Mesenchymal stem cell (in vitro differentiated cells and primary cell): ENCODE results near the gene LAMC2.

Source experiments
- DNase-seq: peaks from one replicate; pipeline ENCODE4 v3.0.0-alpha.2; 2013
- H2AFZ ChIP-seq: one replicate; pipeline ENCODE4 v1.6.1; 2013; ENCODE audit warnings: low read depth, mild to moderate bottlenecking, control low read depth, inconsistent platforms, low read length, moderate library complexity
- H2AK5ac ChIP-seq: 2 replicates; pipeline ENCODE4 v1.6.1; 2013; ENCODE audit warnings: low read length, moderate library complexity, mild to moderate bottlenecking, inconsistent platforms; ENCODE audit not compliant: severe bottlenecking
- H2BK120ac ChIP-seq: one replicate; pipeline ENCODE4 v1.6.1; 2013; ENCODE audit warnings: low read depth, mild to moderate bottlenecking, inconsistent platforms, low read length, moderate library complexity
- H2BK12ac ChIP-seq, 2 experiments: one replicate each; pipeline ENCODE4 v1.6.1; 2013; ENCODE audit warnings: inconsistent platforms in 2 of 2, low read length in 2 of 2, mild to moderate bottlenecking in 2 of 2, moderate library complexity in 2 of 2, control low read depth in 1 of 2
- H2BK15ac ChIP-seq: one replicate; pipeline ENCODE4 v1.6.1; 2013; ENCODE audit warnings: mild to moderate bottlenecking, low read depth, inconsistent platforms; ENCODE audit not compliant: poor library complexity, severe bottlenecking
- H2BK5ac ChIP-seq: 2 replicates; pipeline ENCODE4 v1.6.1; 2013; ENCODE audit warnings: low read depth, mild to moderate bottlenecking, low read length, control low read depth, inconsistent platforms; ENCODE audit not compliant: poor library complexity, severe bottlenecking
- H3K14ac ChIP-seq, 2 experiments: one replicate each; pipeline ENCODE4 v1.6.1; 2013; ENCODE audit warnings: inconsistent platforms in 2 of 2, low read length in 2 of 2, control low read depth in 1 of 2, mild to moderate bottlenecking in 1 of 2, moderate library complexity in 1 of 2
- H3K18ac ChIP-seq, 2 experiments: one replicate each; pipeline ENCODE4 v1.6.1; 2013; ENCODE audit warnings: inconsistent platforms in 2 of 2, low read length in 2 of 2, control low read depth in 1 of 2, low read depth in 1 of 2, mild to moderate bottlenecking in 1 of 2
- H3K23ac ChIP-seq, 2 experiments: one replicate each; pipeline ENCODE4 v1.6.1; 2013; ENCODE audit warnings: inconsistent platforms in 2 of 2, low read length in 2 of 2, mild to moderate bottlenecking in 2 of 2, moderate library complexity in 2 of 2, control low read depth in 1 of 2
- H3K27ac ChIP-seq: 2 replicates; pipeline ENCODE4 v1.5.1; 2013; ENCODE audit warnings: mild to moderate bottlenecking, moderate library complexity, low read length, control low read depth, inconsistent platforms; ENCODE audit not compliant: poor library complexity, severe bottlenecking
- H3K27me3 ChIP-seq, 2 experiments: 2 replicates each; pipeline versions ENCODE4 v1.6.1 to v1.7.0; 2013; ENCODE audit warnings: low read length in 2 of 2, mild to moderate bottlenecking in 2 of 2, moderate library complexity in 2 of 2, control low read depth in 1 of 2, inconsistent platforms in 1 of 2; ENCODE audit not compliant: control insufficient read depth in 1 of 2, insufficient read depth in 1 of 2
- H3K36me3 ChIP-seq, 2 experiments: 2 replicates each; pipeline versions ENCODE4 v1.6.1 to v1.7.0; 2013; ENCODE audit warnings: low read length in 2 of 2, control low read depth in 1 of 2, inconsistent platforms in 1 of 2, low read depth in 1 of 2, mild to moderate bottlenecking in 1 of 2; ENCODE audit not compliant: insufficient read depth in 2 of 2, control insufficient read depth in 1 of 2
- H3K4ac ChIP-seq, 2 experiments: one replicate each; pipeline ENCODE4 v1.6.1; 2013; ENCODE audit warnings: inconsistent platforms in 2 of 2, low read length in 2 of 2, mild to moderate bottlenecking in 2 of 2, moderate library complexity in 2 of 2, control low read depth in 1 of 2, low read depth in 1 of 2
- H3K4me1 ChIP-seq: 2 replicates; pipeline ENCODE4 v1.6.1; 2013; ENCODE audit warnings: low read depth, low read length, control low read depth; ENCODE audit not compliant: control insufficient read depth, insufficient read depth
- H3K4me2 ChIP-seq: 2 replicates; pipeline ENCODE4 v1.6.1; 2013; ENCODE audit warnings: low read length, mild to moderate bottlenecking, inconsistent platforms; ENCODE audit not compliant: poor library complexity, severe bottlenecking
- H3K4me3 ChIP-seq, 2 experiments: 2 replicates each; pipeline versions ENCODE4 v1.5.1 to v1.7.0; 2013; ENCODE audit warnings: low read length in 2 of 2, mild to moderate bottlenecking in 2 of 2, control low read depth in 1 of 2, low read depth in 1 of 2; ENCODE audit not compliant: insufficient read depth in 1 of 2
- H3K79me1 ChIP-seq: replicated peaks from 2 replicates; pipeline ENCODE4 v1.6.1; 2013; ENCODE audit warnings: mild to moderate bottlenecking, control low read depth, low read length, inconsistent platforms; ENCODE audit not compliant: poor library complexity, severe bottlenecking
- H3K9ac ChIP-seq: 2 replicates; pipeline ENCODE4 v1.7.0; 2013; ENCODE audit warnings: mild to moderate bottlenecking, low read length, moderate library complexity
- H3K9me3 ChIP-seq: 2 replicates; pipeline ENCODE4 v1.7.0; 2013; ENCODE audit warnings: mild to moderate bottlenecking, low read length; ENCODE audit not compliant: control insufficient read depth
- H4K8ac ChIP-seq: one replicate; pipeline ENCODE4 v1.6.1; 2013; ENCODE audit warnings: inconsistent platforms, mild to moderate bottlenecking, low read length, moderate library complexity
- H4K91ac ChIP-seq: one replicate; pipeline ENCODE4 v1.6.1; 2013; ENCODE audit warnings: mild to moderate bottlenecking, low read length, inconsistent platforms
- WGBS: methylation state at CpG from one replicate; pipeline ENCODE4 v1.1.7; 2013; ENCODE audit warnings: mixed read lengths; 5-methylcytosine and 5-hydroxymethylcytosine counted together

LAMC2 gene

GRCh38 chr1:183237046-183237445, 51.0 kb downstream of the LAMC2 start:
- Histone ChIP-seq H2BK15ac (no peak overlapping the region), H3K9ac (peak overlapping the region; percentile 48), H3K27ac (no peak overlapping the region), H3K79me1 (no peaks in the 10 kb centered on the region), H4K91ac (no peak overlapping the region), H3K4me3 (no peak overlapping the region), H3K36me3 (no peaks in the 10 kb centered on the region), H3K4ac (no peak overlapping the region), H3K14ac (no peak overlapping the region), H3K18ac (no peak overlapping the region), H2AK5ac (peak overlapping the region; percentile 77), H3K4me2 (no peak overlapping the region), H3K27me3 (no peaks in the 10 kb centered on the region), H3K9me3 (no peaks in the 10 kb centered on the region), H3K4me1 (peaks cover 6% of the 10 kb centered on the region), H2BK120ac (no peak overlapping the region), H3K23ac (no peak overlapping the region), H2BK12ac (peak overlapping the region; percentile 42 to 57), H2BK5ac (no peak overlapping the region), H2AFZ (no peak overlapping the region), H4K8ac (no peak overlapping the region)
- 94% methylated on average over 2 of the region's 2 CpGs for WGBS
- DNase-seq: no peak

- no peak for DNase-seq
- Histone ChIP-seq H3K27ac (no peak overlapping the region), H3K9ac (peak overlapping the region; percentile 48), H2AFZ (no peak overlapping the region), H3K4ac (no peak overlapping the region), H3K14ac (no peak overlapping the region), H2BK120ac (no peak overlapping the region), H3K23ac (no peak overlapping the region), H3K27me3 (no peaks in the 10 kb centered on the region), H4K8ac (no peak overlapping the region), H3K4me2 (no peak overlapping the region), H3K4me3 (no peak overlapping the region), H2BK5ac (no peak overlapping the region), H3K18ac (peak overlapping the region in 1 of 2 experiments; percentile 29), H3K4me1 (peaks cover 6% of the 10 kb centered on the region), H3K9me3 (no peaks in the 10 kb centered on the region), H3K36me3 (no peaks in the 10 kb centered on the region), H2AK5ac (no peak overlapping the region), H2BK12ac (no peak overlapping the region), H3K79me1 (no peaks in the 10 kb centered on the region), H4K91ac (no peak overlapping the region), H2BK15ac (no peak overlapping the region)
- WGBS: 46% methylated on average over 2 of the region's 2 CpGs
Measured at GRCh38 chr1:183238071-183238470, 52.0 kb downstream of the LAMC2 start.

DNA sequence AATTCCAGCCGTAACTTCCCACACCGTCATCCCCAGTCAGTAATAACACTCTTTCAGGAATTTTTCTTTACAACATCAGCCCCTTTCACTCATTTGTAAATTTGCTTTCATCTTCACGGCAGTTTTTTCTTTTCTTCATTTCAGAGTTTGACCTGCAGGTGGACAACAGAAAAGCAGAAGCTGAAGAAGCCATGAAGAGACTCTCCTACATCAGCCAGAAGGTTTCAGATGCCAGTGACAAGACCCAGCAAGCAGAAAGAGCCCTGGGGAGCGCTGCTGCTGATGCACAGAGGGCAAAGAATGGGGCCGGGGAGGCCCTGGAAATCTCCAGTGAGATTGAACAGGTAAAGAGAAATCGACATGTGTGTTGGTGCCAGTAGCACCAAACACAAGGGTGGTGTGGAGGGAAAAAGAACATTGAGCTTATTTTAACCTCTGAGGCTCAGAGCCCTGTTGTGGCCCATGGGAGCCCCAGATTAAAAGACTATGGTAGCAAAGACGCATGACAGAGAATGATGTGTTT, 53.2 kb downstream of the LAMC2 start:
- Histone ChIP-seq H3K27me3 (no peaks in the 10 kb centered on the region), H3K4me2 (no peak overlapping the region), H3K14ac (no peak overlapping the region), H3K4me1 (peaks cover 2% of the 10 kb centered on the region), H3K4ac (peak overlapping the region in 1 of 2 experiments; percentile 50), H2AFZ (no peak overlapping the region), H2BK120ac (no peak overlapping the region), H3K9ac (peak overlapping the region; percentile 83), H4K91ac (peak overlapping the region; percentile 25), H2BK5ac (no peak overlapping the region), H2BK15ac (no peak overlapping the region), H3K79me1 (no peaks in the 10 kb centered on the region), H3K36me3 (no peaks in the 10 kb centered on the region), H4K8ac (no peak overlapping the region), H2BK12ac (peak overlapping the region; percentile 41 to 52), H3K4me3 (peak overlapping the region in 1 of 2 experiments; percentile 22), H3K18ac (peak overlapping the region; percentile 16 to 55), H3K23ac (no peak overlapping the region), H3K27ac (no peak overlapping the region), H2AK5ac (no peak overlapping the region), H3K9me3 (no peaks in the 10 kb centered on the region)
- no peak for DNase-seq
- 97% methylated on average over 7 of the region's 7 CpGs for WGBS

- H2AFZ ChIP-seq: no peak overlapping the region
- H2AK5ac ChIP-seq: no peak overlapping the region
- no peak for DNase-seq
- H3K4me2 ChIP-seq: no peak overlapping the region
- H2BK12ac ChIP-seq: peak overlapping the region; percentile 41 to 45
- no peak overlapping the region for H2BK120ac ChIP-seq
- no peak overlapping the region for H4K8ac ChIP-seq
- H3K9me3 ChIP-seq: no peaks in the 10 kb centered on the region
- H3K27me3 ChIP-seq: no peaks in the 10 kb centered on the region
- H3K18ac ChIP-seq: no peak overlapping the region
- no peak overlapping the region for H3K27ac ChIP-seq
- no peaks in the 10 kb centered on the region for H3K79me1 ChIP-seq
- H4K91ac ChIP-seq: no peak overlapping the region
- H3K4me1 ChIP-seq: peaks cover 2% of the 10 kb centered on the region
- no peaks in the 10 kb centered on the region for H3K36me3 ChIP-seq
- no peak overlapping the region for H2BK5ac ChIP-seq
- peak overlapping the region in 1 of 2 experiments; percentile 22 for H3K4me3 ChIP-seq
- no peak overlapping the region for H3K4ac ChIP-seq
- H3K14ac ChIP-seq: no peak overlapping the region
- peak overlapping the region; percentile 44 for H2BK15ac ChIP-seq
- WGBS: 89% methylated on average over 6 of the region's 8 CpGs
- H3K9ac ChIP-seq: peak overlapping the region; percentile 83
- H3K23ac ChIP-seq: no peak overlapping the region
Measured at GRCh38 chr1:183239793-183240525, 53.9 kb downstream of the LAMC2 start.
